GM19452 (cell line): ENCODE data around the gene DLL4.

Experiments
- ATAC-seq: cut with Tn5 transposase; IDR thresholded peaks from one replicate; pipeline ENCODE4 v1.9.1; 2021; ENCODE audit not compliant: unreplicated experiment

DLL4 gene

GRCh38 chr15:40926659-40927494 is 2.3 kb upstream of the DLL4 start:
- no peak for ATAC-seq

GRCh38 chr15:40927495-40927872 is 1.7 kb upstream of the DLL4 start:
- ATAC-seq = no peak

- no peak for ATAC-seq
Observed at GRCh38 chr15:40927873-40928806, 1.0 kb upstream of the DLL4 start.

- ATAC-seq = no peak
Observed at GRCh38 chr15:40929660-40930429, 705 bp downstream of the DLL4 start.

- no peak for ATAC-seq
Observed at GRCh38 chr15:40930430-40931299, 1.5 kb downstream of the DLL4 start.

- ATAC-seq = no peak
Observed at GRCh38 chr15:40931300-40932142, 2.4 kb downstream of the DLL4 start.

GRCh38 chr15:40932156-40932555 is 3.0 kb downstream of the DLL4 start:
- ATAC-seq = no peak

- ATAC-seq = no peak
Observed at GRCh38 chr15:40932649-40933516, 3.7 kb downstream of the DLL4 start.

- no peak for ATAC-seq
Observed at GRCh38 chr15:40933517-40933902, 4.4 kb downstream of the DLL4 start.

GRCh38 chr15:40934457-40934856 is 5.3 kb downstream of the DLL4 start:
- no peak for ATAC-seq

GRCh38 chr15:40936234-40936708 is 7.1 kb downstream of the DLL4 start:
- ATAC-seq = no peak

GRCh38 chr15:40936709-40937666 is 7.8 kb downstream of the DLL4 start:
- ATAC-seq = no peak

GRCh38 chr15:40937762-40938535 is 8.8 kb downstream of the DLL4 start:
- no peak for ATAC-seq

GRCh38 chr15:40938536-40938870 is 9.4 kb downstream of the DLL4 start:
- no peak for ATAC-seq

GRCh38 chr15:40940296-40940801 is 11.2 kb downstream of the DLL4 start:
- no peak for ATAC-seq

- no peak for ATAC-seq
Observed at GRCh38 chr15:40941068-40941527, 12.0 kb downstream of the DLL4 start.
